Fibroblast of the aortic adventitia (primary cell): ENCODE measurements around the gene PRR5. TPM values are rescaled to one million over a fixed set of nuclear protein-coding genes. Genes with fewer than 3 reads are reported as not detected.
"Not testable (repeated sequence)": the region's sequence is repeated elsewhere in the genome, so short reads cannot be mapped to it uniquely, and the experiment has no call there.

Experiments used
- DNase-seq: peaks from one replicate; pipeline ENCODE4 v3.0.0-alpha.2; 2010; ENCODE audit warnings: low read depth
- H3K4me3 ChIP-seq: 2 replicates; pipeline ENCODE4 v1.5.1; 2011; ENCODE audit warnings: low read depth, mild to moderate bottlenecking, control low read depth, low read length, moderate library complexity
- total RNA-seq: library from RNA; depleted of rRNA; stranded (reverse); fragments of >200 nt; gene quantifications from 2 replicates; pipeline ENCODE4 v1.2.3, GENCODE V29; 2012; ENCODE audit warnings: low replicate concordance
- TF ChIP-seq, protein P1 (sequence below): IDR thresholded peaks from 2 replicates; pipeline ENCODE4 v1.5.1; 2011; ENCODE audit warnings: mild to moderate bottlenecking, low read length, control low read depth, inconsistent platforms; ENCODE audit not compliant: insufficient read depth

Gene PRR5
- total RNA-seq, 1 donor, result 1.8 TPM

DNA sequence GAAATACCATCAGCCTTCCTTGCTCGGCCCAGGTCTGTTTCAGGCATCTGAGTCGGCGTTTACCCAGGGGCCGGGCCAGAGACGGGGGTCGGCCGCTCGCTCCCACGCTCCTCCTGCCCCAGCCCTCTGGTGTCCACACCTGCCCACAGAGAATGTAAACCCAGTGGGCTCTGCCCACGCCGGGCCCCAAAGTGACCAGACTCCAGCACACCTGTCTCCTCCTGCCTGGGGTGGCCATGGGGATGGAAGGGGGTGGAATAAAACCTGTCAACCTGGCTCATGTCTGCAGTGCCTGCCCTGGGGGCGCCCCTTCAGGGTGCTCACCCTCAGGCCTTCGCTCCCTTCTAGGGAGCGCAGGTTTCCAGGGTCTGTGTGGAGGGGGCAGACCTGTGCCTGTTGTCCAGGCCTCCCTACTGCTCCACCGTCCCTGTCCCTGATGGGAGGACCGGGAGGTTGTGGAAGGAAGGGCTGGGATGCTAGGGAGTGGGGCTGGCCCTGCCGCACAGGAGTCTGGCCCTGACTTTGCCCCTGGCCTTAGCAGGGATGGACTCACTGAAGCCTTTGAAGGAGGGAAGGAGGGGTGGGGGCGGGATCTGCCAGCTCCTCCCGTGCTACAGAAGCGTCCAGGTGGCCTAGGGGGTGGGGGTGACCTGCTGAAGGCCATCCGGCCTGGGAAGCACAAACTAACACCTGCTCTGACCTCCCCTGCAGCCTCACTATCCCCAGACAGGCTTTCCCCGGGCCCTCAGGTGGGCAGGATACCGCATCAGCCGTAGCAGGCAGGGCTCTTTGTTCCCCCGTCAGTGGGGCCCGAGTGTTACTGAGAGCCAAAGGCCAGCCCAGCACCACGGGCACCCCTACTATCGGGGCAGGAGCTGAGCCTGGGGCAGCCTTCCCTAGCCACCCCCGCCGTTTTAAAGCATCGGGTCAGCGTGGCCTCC lies 35.7 kb downstream of the PRR5 start:
- no peak overlapping the region for H3K4me3 ChIP-seq
- DNase-seq, result no peak
- TF ChIP-seq, protein P1, sequence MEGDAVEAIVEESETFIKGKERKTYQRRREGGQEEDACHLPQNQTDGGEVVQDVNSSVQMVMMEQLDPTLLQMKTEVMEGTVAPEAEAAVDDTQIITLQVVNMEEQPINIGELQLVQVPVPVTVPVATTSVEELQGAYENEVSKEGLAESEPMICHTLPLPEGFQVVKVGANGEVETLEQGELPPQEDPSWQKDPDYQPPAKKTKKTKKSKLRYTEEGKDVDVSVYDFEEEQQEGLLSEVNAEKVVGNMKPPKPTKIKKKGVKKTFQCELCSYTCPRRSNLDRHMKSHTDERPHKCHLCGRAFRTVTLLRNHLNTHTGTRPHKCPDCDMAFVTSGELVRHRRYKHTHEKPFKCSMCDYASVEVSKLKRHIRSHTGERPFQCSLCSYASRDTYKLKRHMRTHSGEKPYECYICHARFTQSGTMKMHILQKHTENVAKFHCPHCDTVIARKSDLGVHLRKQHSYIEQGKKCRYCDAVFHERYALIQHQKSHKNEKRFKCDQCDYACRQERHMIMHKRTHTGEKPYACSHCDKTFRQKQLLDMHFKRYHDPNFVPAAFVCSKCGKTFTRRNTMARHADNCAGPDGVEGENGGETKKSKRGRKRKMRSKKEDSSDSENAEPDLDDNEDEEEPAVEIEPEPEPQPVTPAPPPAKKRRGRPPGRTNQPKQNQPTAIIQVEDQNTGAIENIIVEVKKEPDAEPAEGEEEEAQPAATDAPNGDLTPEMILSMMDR, result no peak

GRCh38 chr22:44738347-44738715 lies 36.3 kb downstream of the PRR5 start:
- DNase-seq, result no peak
- TF ChIP-seq, protein P1, result no peak

GRCh38 chr22:44739024-44739423 lies 37.0 kb downstream of the PRR5 start:
- H3K4me3 ChIP-seq, result no peak overlapping the region
- TF ChIP-seq, protein P1, result no peak
- DNase-seq, result no peak

More at GRCh38 chr22:44738347-44738715, 36.3 kb downstream of the PRR5 start:
- no peak overlapping the region for H3K4me3 ChIP-seq

DNA sequence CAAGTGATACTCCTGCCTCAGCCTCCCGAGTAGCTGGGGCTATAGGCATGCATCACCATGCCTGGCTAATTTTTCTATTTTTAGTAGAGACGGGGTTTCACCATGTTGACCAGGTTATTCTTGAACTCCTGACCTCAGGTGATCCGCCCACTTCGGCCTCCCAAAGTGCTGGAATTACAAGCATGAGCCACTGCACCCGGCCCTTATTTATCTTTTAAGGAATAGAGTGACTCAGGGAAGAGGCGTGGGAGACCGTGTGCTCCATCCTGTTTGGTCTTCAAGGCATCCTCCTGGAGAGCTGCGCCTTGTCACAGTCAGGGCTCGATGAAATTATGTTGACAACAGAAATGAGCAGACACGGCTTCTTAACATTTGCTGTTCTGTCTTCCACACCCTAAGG lies 37.7 kb downstream of the PRR5 start:
- DNase-seq, H3K4me3 ChIP-seq: not testable (repeated sequence)

- DNase-seq, result no peak
- no peak overlapping the region for H3K4me3 ChIP-seq
- TF ChIP-seq, protein P1, result no peak
These were observed 38.3 kb downstream of the PRR5 start for GRCh38 chr22:44740307-44740706.

GRCh38 chr22:44741929-44742328 lies 39.9 kb downstream of the PRR5 start:
- TF ChIP-seq, protein P1, result no peak
- no peak for DNase-seq
- H3K4me3 ChIP-seq, result no peak overlapping the region

DNA sequence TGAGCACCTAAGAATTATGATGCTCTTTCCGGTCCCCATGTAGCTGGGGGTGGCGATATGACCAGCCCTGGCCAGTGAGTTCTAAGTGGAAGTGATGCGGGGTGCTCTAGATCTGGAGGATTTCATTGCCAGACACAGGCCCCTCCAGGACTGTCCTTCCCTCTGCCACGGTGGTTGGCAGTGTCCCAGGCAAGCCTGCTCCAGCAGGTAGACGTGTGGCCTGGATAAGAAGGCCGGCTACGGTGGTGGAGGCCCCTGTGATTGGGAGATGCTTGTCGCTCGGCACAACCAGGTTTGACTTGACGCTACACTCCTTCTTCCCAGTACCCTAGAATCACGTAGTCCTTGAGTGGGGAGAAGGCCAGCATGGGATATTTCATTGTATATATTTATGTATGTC lies 41.2 kb downstream of the PRR5 start:
- TF ChIP-seq, protein P1, result no peak
- no peak overlapping the region for H3K4me3 ChIP-seq
- DNase-seq, result no peak
